Heart left ventricle (tissue), 16 donors: ENCODE measurements around the gene SBK2. TPM values are rescaled to one million over a fixed set of nuclear protein-coding genes. Genes with fewer than 3 reads are reported as not detected.
"Not testable (repeated sequence)": the region's sequence is repeated elsewhere in the genome, so short reads cannot be mapped to it uniquely, and the experiment has no call there.

Experiments used
- ATAC-seq, 4 donors: fragments of 200-7000 bp; cut with Tn5 transposase; one replicate each; pipeline ENCODE4 v1.9.1; 2020 to 2022; ENCODE audit warnings: moderate library complexity in 4 of 4, mild to moderate bottlenecking in 3 of 4, moderate number of reproducible peaks in 1 of 4
- DNase-seq, 5 donors: peaks; one replicate each; pipeline ENCODE4 v3.0.0-alpha.2; 2020
- H3K27ac ChIP-seq, 12 donors: fragments of 200-600 bp; sonication (generic) in 4 of 12; one replicate each; pipeline versions ENCODE4 v1.5.0 to v1.8.0; 2016 to 2022; ENCODE audit warnings: mild to moderate bottlenecking in 2 of 12
- H3K27me3 ChIP-seq, 9 donors: fragments of 200-600 bp; sonication (generic) in 2 of 9; one replicate each; pipeline versions ENCODE4 v1.5.1 to v1.8.0; 2016 to 2022; ENCODE audit warnings: mild to moderate bottlenecking in 3 of 9
- H3K36me3 ChIP-seq, 9 donors: fragments of 200-600 bp; sonication (generic) in 2 of 9; one replicate each; pipeline versions ENCODE4 v1.5.0 to v1.8.0; 2018 to 2022; ENCODE audit warnings: mild to moderate bottlenecking in 2 of 9
- H3K4me1 ChIP-seq, 12 donors: fragments of 200-600 bp; sonication (generic) in 4 of 12; one replicate each; pipeline versions ENCODE4 v1.5.0 to v1.8.0; 2016 to 2022; ENCODE audit warnings: mild to moderate bottlenecking in 3 of 12
- H3K4me3 ChIP-seq, 12 donors: fragments of 200-600 bp; sonication (generic) in 4 of 12; one replicate each; pipeline versions ENCODE4 v1.5.0 to v1.8.0; 2017 to 2022; ENCODE audit warnings: mild to moderate bottlenecking in 9 of 12, moderate library complexity in 4 of 12
- H3K9me3 ChIP-seq, 12 donors: fragments of 200-600 bp; sonication (generic) in 4 of 12; one replicate each; pipeline versions ENCODE4 v1.5.0 to v1.8.0; 2016 to 2022; ENCODE audit warnings: mild to moderate bottlenecking in 1 of 12
- CTCF ChIP-seq, 12 donors: fragments of 200-600 bp; sonication (generic) in 4 of 12; IDR thresholded peaks; one replicate each; pipeline versions ENCODE4 v1.5.0 to v1.8.0; 2018 to 2022; ENCODE audit warnings: antibody characterized with exemption in 12 of 12, mild to moderate bottlenecking in 5 of 12
- POLR2A ChIP-seq, 2 donors: fragments of 450-650 bp; IDR thresholded peaks; one replicate each; pipeline ENCODE4 v1.6.1; 2017; ENCODE audit warnings: antibody characterized with exemption in 2 of 2, mild to moderate bottlenecking in 2 of 2, moderate library complexity in 2 of 2
- WGBS, 4 donors: extraction: QIAGEN DNeasy Blood & Tissue Kit in 2 of 4; methylation state at CpG; one replicate each; pipeline versions ENCODE4 v1.1.5 to v1.1.7; 2013 to 2018; 5-methylcytosine and 5-hydroxymethylcytosine counted together
- intact Hi-C, 10 donors: fragments of 100-400 bp; cut with DNase I; formaldehyde crosslinking; loops; one replicate each; pipeline versions ENCODE4 v1.11.1 to v1.14.2; 2022
- long read RNA-seq, 3 donors: library from polyadenylated mRNA; unstranded; transcript quantifications; one replicate each; pipeline ENCODE4 v2.0.0, GENCODE V29; 2020 to 2021
- polyA plus RNA-seq, 2 donors: library from polyadenylated mRNA; stranded (reverse); fragments of 200-250 nt; gene quantifications; one replicate each; pipeline ENCODE4 v1.2.3, GENCODE V29; 2013
- total RNA-seq, 9 donors: library from RNA; depleted of rRNA in 2 of 9; stranded (reverse); fragments of >200 nt in 2 of 9; fragmentation: NEBNext Ultra II Directional in 3 of 9; extraction: Animal tissue kit (Norgen Biotek cat#: 25700) in 3 of 9; gene quantifications; one replicate each; pipeline versions ENCODE4 v1.1.0 to v1.2.4, GENCODE V29; 2016 to 2023
- donor health status: ischemic (EF 13 %, LVEDD 7.1; RV severe dilation, severe dysfunction).
- donor health status: healthy with polysubstance abuse.
- donor health status: DM: no; HTN: yes; CAD: no.
- donor health status: DM: no; HTN: no; CAD: no.
- donor health status: ischemic (EF 25% LVEDD 6.9; RV normal size, moderate dysfunction).
- donor health status: ischemic (EF 25% LVEDD 5.7; RV mildly dilated, moderate dysfunction).
- donor health status: healthy.
- donor health status: DM: yes; HTN: yes; CAD: no.
- donor health status: ischemic (EF 35%, LVEDD 5.7; RV mildly dilated, moderate dysfunction).
- donor health status: nonischemic (EF 11% LVEDD 7.7; RV severe dilation, severe dysfunction).
- donor health status: DM: yes; HTN: yes; CAD: no.
- donor health status: PGD.
- donor health status: ischemic (EF 29% LVEDD 5.4; RV normal size, mild dysfunction).
- donor health status: nonischemic (EF 23%, LVEDD 6.1; RV moderate dilation, normal function).

The SBK2 gene
- total RNA-seq (1 to 10 TPM in 7 of 9 donors, under 1 TPM in 2; 0.68 to 2.6 (median 2.1) TPM), polyA plus RNA-seq (10 to 100 TPM in 1 of 2 donors, under 1 TPM in 1; 0.80 to 12.6 TPM)
- long read RNA-seq, donor 1, partial matches to known transcripts = 0 of 2 reads
- long read RNA-seq, donor 1, other reads (novel, unspliced or antisense) = 2 of 2 reads
- long read RNA-seq, donor 2 = 0 reads
- long read RNA-seq, donor 3, partial matches to known transcripts = 0 of 1 reads
- long read RNA-seq, donor 3, other reads (novel, unspliced or antisense) = 0 of 1 reads

DNA sequence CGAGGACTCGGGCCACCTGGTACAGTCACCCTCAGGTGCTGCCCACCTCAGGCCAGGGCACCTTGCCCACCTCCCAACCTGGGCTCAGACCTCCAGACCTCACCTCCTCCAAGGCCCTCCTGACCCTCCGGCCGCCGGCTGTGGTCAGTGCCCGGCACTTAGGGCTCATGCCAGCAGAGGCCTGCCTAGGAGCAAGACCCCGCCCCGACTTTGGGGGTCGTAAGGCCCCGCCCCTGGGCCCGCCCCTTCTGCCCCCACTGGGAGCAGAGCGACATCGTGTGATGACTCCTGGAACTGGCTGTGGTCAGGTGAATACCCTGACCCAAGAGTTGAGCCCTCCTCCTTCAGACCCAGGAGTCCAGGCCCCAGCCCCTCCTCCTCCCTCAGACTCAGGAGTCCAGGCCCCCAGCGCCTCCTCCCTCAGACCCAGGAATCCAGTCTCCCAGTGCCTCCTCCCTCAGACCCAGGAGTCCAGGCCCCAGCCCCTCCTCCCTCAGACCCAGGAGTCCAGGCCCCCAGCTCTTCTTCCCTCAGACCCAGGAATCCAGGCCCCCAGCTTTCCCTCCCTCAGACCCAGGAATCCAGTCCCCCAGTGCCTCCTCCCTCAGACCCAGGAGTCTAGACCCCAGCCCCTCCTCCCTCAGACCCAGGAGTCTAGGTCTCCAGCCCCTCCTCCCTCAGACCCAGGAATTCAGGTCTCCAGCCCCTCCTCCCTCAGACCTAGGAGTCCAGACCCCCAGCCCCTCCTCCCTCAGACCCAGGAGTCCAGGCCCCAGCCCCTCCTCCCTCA is at the start of gene SBK2:
TSS of gene SBK2 (minus strand) at position 183 of the 790 bp plus-strand sequence. CDS start 839 bp downstream, outside the sequence.
- no peak within 1 kb of the TSS for H3K27ac ChIP-seq
- no peaks in the 10 kb centered on the region for H3K9me3 ChIP-seq
- 20 to 34% (median 30%) methylated on average over 8 to 14 of the region's 14 CpGs for WGBS, 4 donors

GRCh38 chr19:55585658-55586339 is 48.9 kb upstream of the SBK2 start:
- WGBS, 4 donors = 1 to 3% (median 2%) methylated on average over 29 to 36 of the region's 36 CpGs
- intact Hi-C loops = loop anchor here in 4 of 10 donors (5.0 kb wide), 4 partner anchors 38 to 68 kb away; partner anchors contain the start of gene SBK3 (in 1 of the 4)
- no peaks in the 10 kb centered on the region for H3K36me3 ChIP-seq
- H3K9me3 ChIP-seq = no peaks in the 10 kb centered on the region
- H3K27ac ChIP-seq = peak overlapping the region; percentile 32 to 82 (median 62)
- TF ChIP-seq POLR2A (IDR thresholded peaks at IDR 0.05) (no peak), CTCF (IDR thresholded peaks at IDR 0.05) (no peak)
- DNase-seq (peak; percentile 88 to 91 (median 91)), ATAC-seq (peak; percentile 78 to 89 (median 84))
- peaks cover 0 to 39% (median 25%) of the 10 kb centered on the region in 12 donors for H3K4me1 ChIP-seq
- peak overlapping the region in 11 of 12 donors; percentile 15 to 51 (median 44) for H3K4me3 ChIP-seq
- H3K27me3 ChIP-seq = peaks cover 0 to 10% (median 0%) of the 10 kb centered on the region in 9 donors

More for the DNA sequence above, at the start of gene SBK2:
- Histone ChIP-seq H3K4me1 (peaks cover 0 to 8% (median 0%) of the 10 kb centered on the region in 12 donors), H3K4me3 (peak within 1 kb of the TSS in 1 of 12 donors; percentile 34), H3K27me3 (no peaks in the 10 kb centered on the region), H3K36me3 (no peaks in the 10 kb centered on the region)
- intact Hi-C loops = no loop called here
- ATAC-seq (peak in 2 of 4 donors; percentile 23 to 29), DNase-seq (no peak)
- TF ChIP-seq POLR2A (IDR thresholded peaks at IDR 0.05) (no peak), CTCF (IDR thresholded peaks at IDR 0.05) (peak in 4 of 12 donors; percentile 13 to 26 (median 16))

- TF ChIP-seq CTCF (IDR thresholded peaks at IDR 0.05) = no peak
- TF ChIP-seq POLR2A (IDR thresholded peaks at IDR 0.05) = no peak
Measured at GRCh38 chr19:55584871-55585270, 47.9 kb upstream of the SBK2 start.

GRCh38 chr19:55583897-55584296 is 47.0 kb upstream of the SBK2 start:
- ATAC-seq, DNase-seq, H3K27ac ChIP-seq, H3K4me3 ChIP-seq, H3K9me3 ChIP-seq, H3K36me3 ChIP-seq: not testable (repeated sequence)
- intact Hi-C loops = loop anchor here in 2 of 10 donors (5.0 kb wide), 2 partner anchors 37 to 67 kb away; partner anchors contain the start of gene SBK3 (in 1 of the 2)
- peaks cover 0 to 10% (median 0%) of the 10 kb centered on the region in 9 donors for H3K27me3 ChIP-seq
- peaks cover 0 to 47% (median 26%) of the 10 kb centered on the region in 12 donors for H3K4me1 ChIP-seq
- 80 to 87% (median 82%) methylated on average over 8 of the region's 8 CpGs for WGBS, 4 donors

More at GRCh38 chr19:55584871-55585270, 47.9 kb upstream of the SBK2 start:
- WGBS, 4 donors = 89 to 94% (median 93%) methylated on average over 11 of the region's 11 CpGs
- Histone ChIP-seq H3K27me3 (peaks cover 0 to 10% (median 0%) of the 10 kb centered on the region in 9 donors), H3K36me3 (no peaks in the 10 kb centered on the region), H3K4me3 (no peak overlapping the region), H3K4me1 (peaks cover 0 to 42% (median 25%) of the 10 kb centered on the region in 12 donors), H3K9me3 (no peaks in the 10 kb centered on the region), H3K27ac (peak overlapping the region in 3 of 12 donors; percentile 48 to 82 (median 62))
- DNase-seq (no peak), ATAC-seq (no peak)
- intact Hi-C loops = loop anchor here in 5 of 10 donors (5.0 kb wide), 4 partner anchors 38 to 68 kb away; partner anchors contain the start of gene SBK3 (in 2 of the 5)

- peaks cover 0 to 41% (median 24%) of the 10 kb centered on the region in 12 donors for H3K4me1 ChIP-seq
- intact Hi-C loops = loop anchor here in 2 of 10 donors (5.0 kb wide), 2 partner anchors 35 to 65 kb away; partner anchors contain the start of gene SBK3 (in 1 of the 2)
- peaks cover 0 to 10% (median 0%) of the 10 kb centered on the region in 9 donors for H3K27me3 ChIP-seq
- WGBS, 4 donors = 68 to 74% (median 69%) methylated on average over 4 of the region's 4 CpGs
- not testable (repeated sequence) for H3K9me3 ChIP-seq, DNase-seq, H3K4me3 ChIP-seq, ATAC-seq
- H3K27ac ChIP-seq = peak overlapping the region in 1 of 12 donors; percentile 13
- peaks cover 0 to 21% (median 10%) of the 10 kb centered on the region in 9 donors for H3K36me3 ChIP-seq
Measured at GRCh38 chr19:55582284-55582683, 45.4 kb upstream of the SBK2 start.
